SJCRH30 (cell line): ENCODE results near the gene GJA10. TPM values are rescaled to one million over a fixed set of nuclear protein-coding genes. Genes with fewer than 3 reads are reported as not detected.
A peak's percentile ranks its signal among the peaks of the same experiment; 100 is the strongest.
"Not testable (repeated sequence)": the region's sequence is repeated elsewhere in the genome, so short reads cannot be mapped to it uniquely, and the experiment has no call there.

Experiments used
- DNase-seq, 2 experiments: peaks; one replicate each; pipeline ENCODE4 v3.0.0-alpha.2; 2015 to 2020
- H3K27ac ChIP-seq: fragments of 250-450 bp; sonication (Bioruptor Pico); 2 replicates; pipeline ENCODE4 v1.5.1; 2020; ENCODE audit warnings: mild to moderate bottlenecking, moderate library complexity
- H3K27me3 ChIP-seq: fragments of 250-450 bp; sonication (Bioruptor Pico); 2 replicates; pipeline ENCODE4 v1.5.1; 2020; ENCODE audit warnings: mild to moderate bottlenecking, moderate library complexity
- H3K36me3 ChIP-seq: fragments of 250-450 bp; sonication (Bioruptor Pico); 2 replicates; pipeline ENCODE4 v1.5.1; 2020; ENCODE audit warnings: mild to moderate bottlenecking, moderate library complexity
- H3K4me1 ChIP-seq: fragments of 250-450 bp; sonication (Bioruptor Pico); 2 replicates; pipeline ENCODE4 v1.5.1; 2020; ENCODE audit warnings: mild to moderate bottlenecking, moderate library complexity
- H3K4me3 ChIP-seq: fragments of 250-450 bp; sonication (Bioruptor Pico); 2 replicates; pipeline ENCODE4 v1.5.1; 2020; ENCODE audit warnings: mild to moderate bottlenecking, moderate library complexity
- H3K9me3 ChIP-seq: fragments of 250-450 bp; sonication (Bioruptor Pico); replicated peaks from 2 replicates; pipeline ENCODE4 v1.5.1; 2020; ENCODE audit warnings: mild to moderate bottlenecking, moderate library complexity
- total RNA-seq: library from RNA; depleted of rRNA; stranded (reverse); fragments of >200 nt; shearing (Covaris generic); gene quantifications from 2 replicates; pipeline ENCODE4 v1.2.3, GENCODE V29; 2014

Gene GJA10
- total RNA-seq, 1 experiment from 2014 or later, result not detected

DNA sequence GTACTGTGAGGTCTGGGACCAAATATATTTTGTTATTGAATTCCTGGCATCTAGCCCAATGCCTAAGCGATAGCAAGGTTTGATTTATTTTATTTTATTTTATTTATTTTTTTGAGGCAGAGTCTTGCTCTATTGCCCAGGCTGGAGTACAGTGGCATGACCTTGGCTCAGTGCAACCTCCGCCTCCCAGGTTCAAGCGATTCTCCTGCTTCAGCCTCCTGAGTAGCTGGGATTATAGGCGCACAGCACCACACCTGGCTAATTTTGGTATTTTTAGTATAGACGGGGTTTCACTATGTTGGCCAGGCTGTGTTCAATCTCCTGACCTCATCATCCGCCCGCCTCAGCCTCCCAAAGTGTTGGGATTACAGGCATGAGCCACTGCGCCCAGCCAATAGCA, 1.7 kb upstream of the GJA10 start:
- H3K27me3 ChIP-seq, H3K27ac ChIP-seq, H3K4me1 ChIP-seq, H3K36me3 ChIP-seq, H3K9me3 ChIP-seq, DNase-seq, H3K4me3 ChIP-seq: not testable (repeated sequence)

DNA sequence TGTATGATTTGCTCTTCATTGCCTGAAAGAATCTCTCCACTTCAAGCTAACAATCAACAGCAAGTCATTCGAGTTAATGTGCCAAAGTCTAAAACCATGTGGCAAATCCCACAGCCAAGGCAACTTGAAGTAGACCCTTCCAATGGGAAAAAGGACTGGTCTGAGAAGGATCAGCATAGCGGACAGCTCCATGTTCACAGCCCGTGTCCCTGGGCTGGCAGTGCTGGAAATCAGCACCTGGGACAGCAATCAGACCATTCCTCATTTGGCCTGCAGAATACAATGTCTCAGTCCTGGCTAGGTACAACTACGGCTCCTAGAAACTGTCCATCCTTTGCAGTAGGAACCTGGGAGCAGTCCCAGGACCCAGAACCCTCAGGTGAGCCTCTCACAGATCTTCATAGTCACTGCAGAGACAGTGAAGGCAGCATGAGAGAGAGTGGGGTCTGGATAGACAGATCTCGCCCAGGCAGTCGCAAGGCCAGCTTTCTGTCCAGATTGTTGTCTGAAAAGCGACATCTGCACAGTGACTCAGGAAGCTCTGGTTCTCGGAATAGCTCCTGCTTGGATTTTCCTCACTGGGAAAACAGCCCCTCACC, 1.1 kb downstream of the GJA10 start:
- no peaks in the 10 kb centered on the region for H3K4me1 ChIP-seq
- H3K9me3 ChIP-seq, result no peaks in the 10 kb centered on the region
- H3K27me3 ChIP-seq, result peaks cover 3% of the 10 kb centered on the region; the same call in 1 of the 2 replicates
- H3K27ac ChIP-seq, result no peak overlapping the region
- no peak overlapping the region for H3K4me3 ChIP-seq
- no peaks in the 10 kb centered on the region for H3K36me3 ChIP-seq
- peak; percentile 62 to 77 for DNase-seq

DNA sequence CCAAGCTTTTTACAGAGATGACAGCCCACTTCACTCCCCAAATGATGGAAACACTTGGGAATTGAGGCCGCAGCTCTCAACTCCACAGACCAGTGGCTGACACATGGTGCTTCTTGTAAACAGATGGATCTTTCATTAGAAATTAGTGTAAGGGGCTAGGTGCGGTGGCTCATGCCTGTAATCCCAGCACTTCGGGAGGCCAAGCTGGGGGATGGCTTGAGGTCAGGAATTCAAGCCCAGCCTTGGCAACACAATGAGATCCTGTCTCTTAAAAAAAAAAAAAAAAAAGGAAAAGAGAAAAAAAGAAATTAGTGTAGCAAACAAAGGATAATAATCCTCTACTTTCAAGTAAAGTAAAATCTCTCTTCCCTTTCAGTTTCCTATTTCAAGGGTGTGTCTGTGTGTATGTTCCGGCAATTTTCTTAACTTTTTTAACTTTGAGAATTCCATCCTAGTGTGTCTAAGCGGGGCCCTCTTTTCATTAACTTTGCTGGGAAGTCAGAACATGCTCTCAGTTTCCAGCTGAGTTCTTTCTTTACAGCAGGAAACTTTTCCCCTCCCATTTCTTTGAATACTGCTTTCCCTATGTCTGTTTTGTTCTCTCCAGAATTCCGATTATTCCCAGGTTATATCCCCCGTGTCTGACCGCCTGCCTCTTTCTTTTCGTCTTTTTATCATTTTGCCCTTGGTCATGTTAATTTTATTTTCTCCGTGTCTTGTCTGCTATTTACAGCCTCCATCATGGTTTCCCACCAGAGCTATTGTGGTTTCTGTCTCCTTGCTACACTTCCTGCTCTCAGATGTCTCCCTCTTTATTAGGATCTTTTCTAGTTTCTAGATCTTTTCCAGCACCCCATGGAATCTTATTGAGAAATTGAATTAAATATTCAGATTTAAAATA, 16.0 kb downstream of the GJA10 start:
- not testable (repeated sequence) for H3K36me3 ChIP-seq, DNase-seq, H3K4me3 ChIP-seq, H3K4me1 ChIP-seq, H3K9me3 ChIP-seq, H3K27ac ChIP-seq, H3K27me3 ChIP-seq

DNA sequence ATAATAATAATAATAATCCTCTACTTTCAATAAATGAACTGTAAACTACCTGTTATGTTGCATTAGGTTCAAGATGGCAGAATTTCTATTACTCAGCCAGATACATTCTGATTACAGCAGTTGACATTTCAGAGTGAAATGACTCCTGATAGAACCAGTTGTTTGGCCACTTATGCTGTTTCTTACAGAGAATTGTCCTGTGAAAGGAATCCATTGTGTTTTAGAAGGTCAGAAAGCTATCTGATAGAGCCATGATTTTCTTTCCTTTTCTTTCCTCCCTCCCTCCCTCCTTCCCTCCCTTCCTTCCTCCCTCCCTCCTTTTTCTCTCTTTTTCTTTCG, 16.6 kb downstream of the GJA10 start:
- Histone ChIP-seq H3K27ac (no peak overlapping the region), H3K27me3 (no peaks in the 10 kb centered on the region), H3K4me3 (no peak overlapping the region), H3K36me3 (no peaks in the 10 kb centered on the region), H3K9me3 (no peaks in the 10 kb centered on the region), H3K4me1 (no peaks in the 10 kb centered on the region)
- DNase-seq, result no peak

DNA sequence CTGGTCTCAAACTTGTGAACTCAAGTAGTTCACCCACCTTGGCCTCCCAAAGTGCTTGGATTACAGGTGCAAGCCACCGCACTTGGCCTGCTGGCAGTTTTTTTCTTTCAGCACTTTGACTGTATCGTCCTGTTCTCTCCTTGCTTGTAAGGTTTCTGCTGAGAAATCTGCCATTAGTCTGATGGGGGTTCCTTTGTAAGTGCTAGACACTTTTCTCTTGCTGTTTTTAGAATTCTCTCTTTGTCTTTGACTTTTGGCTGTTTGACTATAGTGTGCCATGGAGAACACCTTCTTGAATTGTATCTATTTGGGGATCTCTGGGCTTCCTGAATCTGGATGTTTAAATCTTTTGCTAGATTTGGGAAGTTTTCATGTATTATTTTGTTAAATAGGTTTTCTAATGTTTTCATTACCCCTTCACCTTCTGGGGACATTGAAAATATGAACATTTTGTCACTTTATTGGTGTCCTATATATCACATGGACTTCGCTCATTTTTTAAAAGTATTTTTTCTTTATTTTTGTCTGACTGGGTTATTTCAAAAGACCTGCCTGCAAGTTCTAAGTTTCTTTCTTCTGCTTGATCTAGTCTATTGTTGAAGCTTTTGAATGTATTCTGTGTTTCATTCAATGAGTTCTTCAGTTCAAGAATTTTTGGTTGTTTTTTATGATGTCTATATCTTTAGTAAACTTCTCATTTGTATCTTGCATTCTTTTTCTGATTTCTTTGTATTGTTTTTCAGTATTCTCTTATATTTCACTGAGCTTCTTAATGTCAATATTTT, 22.1 kb downstream of the GJA10 start:
- H3K36me3 ChIP-seq, result no peaks in the 10 kb centered on the region
- H3K4me3 ChIP-seq, result no peak overlapping the region

DNA sequence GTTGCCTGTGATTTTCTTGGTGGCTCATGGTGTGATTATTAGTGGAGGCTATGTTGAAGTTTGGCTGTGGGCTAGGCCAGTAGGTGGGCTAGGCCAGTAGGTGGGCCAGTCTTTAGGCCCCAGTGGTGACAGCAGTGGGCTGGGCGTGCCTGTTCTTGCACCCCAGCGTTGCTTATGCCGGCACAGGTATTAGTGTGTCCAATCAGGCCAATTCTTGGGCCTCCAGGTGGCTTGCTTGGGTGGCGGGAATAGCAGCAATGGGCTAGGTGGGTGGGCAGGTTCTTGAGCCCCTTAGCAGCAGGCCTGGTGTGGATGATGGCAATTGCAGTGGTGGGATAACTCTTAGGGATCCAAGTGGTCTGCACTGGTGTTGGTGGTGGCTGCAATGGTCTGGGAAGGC, 22.9 kb downstream of the GJA10 start:
- no peaks in the 10 kb centered on the region for H3K4me1 ChIP-seq
- H3K36me3 ChIP-seq, result no peaks in the 10 kb centered on the region
- H3K27ac ChIP-seq, result no peak overlapping the region
- H3K27me3 ChIP-seq, result no peaks in the 10 kb centered on the region
- DNase-seq, result no peak
- no peaks in the 10 kb centered on the region for H3K9me3 ChIP-seq
- no peak overlapping the region for H3K4me3 ChIP-seq

More for the DNA sequence above, 22.1 kb downstream of the GJA10 start:
- DNase-seq, result no peak
- no peaks in the 10 kb centered on the region for H3K27me3 ChIP-seq
- no peak overlapping the region for H3K27ac ChIP-seq
- H3K9me3 ChIP-seq, result no peaks in the 10 kb centered on the region
- H3K4me1 ChIP-seq, result no peaks in the 10 kb centered on the region

DNA sequence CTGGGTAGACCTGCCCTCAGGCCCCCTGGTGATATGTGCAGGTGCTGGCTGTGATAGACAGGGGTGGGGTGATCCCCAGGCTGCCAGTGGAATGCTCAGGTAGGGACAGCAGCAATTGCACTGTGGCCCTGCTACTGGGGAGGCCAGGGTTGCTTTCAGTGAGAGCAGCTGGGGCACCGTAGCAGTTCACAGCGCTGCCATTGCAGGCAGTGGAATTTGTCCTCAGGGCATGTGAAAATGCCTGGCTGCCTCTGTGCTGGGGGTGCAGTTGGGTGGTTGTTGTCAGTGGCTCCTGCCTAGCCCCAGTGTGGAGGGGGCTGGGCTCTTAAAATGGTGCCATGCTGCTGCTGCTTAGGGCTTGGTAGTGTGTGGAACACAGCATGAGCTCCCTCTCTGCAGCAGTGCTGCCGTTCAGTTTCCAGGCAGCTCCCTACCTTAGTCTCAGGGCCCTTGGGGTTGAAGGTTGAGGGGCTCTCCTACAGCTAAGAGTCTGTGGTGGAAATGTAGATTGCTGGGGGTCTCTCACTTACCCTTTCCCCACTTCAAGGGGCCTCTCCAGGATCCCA, 23.6 kb downstream of the GJA10 start:
- DNase-seq, result no peak
- H3K4me3 ChIP-seq, result no peak overlapping the region
- H3K4me1 ChIP-seq, result no peaks in the 10 kb centered on the region
- no peaks in the 10 kb centered on the region for H3K9me3 ChIP-seq
- no peak overlapping the region for H3K27ac ChIP-seq
- no peaks in the 10 kb centered on the region for H3K27me3 ChIP-seq
- no peaks in the 10 kb centered on the region for H3K36me3 ChIP-seq

DNA sequence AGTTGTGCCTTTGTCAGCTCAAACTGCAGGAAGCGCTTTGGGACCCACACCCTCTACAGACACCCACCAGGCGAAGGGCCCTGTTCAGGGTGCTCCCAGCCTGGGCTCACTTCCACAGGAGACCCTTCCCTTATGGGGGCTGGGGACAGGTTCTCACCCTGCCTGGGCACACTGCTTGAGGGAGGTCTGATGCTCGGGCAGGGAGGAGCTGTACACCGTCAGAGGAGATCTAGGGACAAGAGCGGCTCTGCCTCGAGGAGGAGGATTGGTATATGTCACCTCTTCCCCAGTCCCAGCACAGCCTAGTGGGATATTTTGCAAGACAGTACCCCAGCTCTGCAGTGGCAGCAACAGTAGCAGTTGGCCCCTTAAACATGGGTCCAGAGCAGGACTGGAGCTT, 26.9 kb downstream of the GJA10 start:
- no peak overlapping the region for H3K4me3 ChIP-seq
- DNase-seq, result no peak
- H3K36me3 ChIP-seq, result no peaks in the 10 kb centered on the region
- no peaks in the 10 kb centered on the region for H3K9me3 ChIP-seq
- H3K4me1 ChIP-seq, result no peaks in the 10 kb centered on the region
- H3K27me3 ChIP-seq, result no peaks in the 10 kb centered on the region
- no peak overlapping the region for H3K27ac ChIP-seq

DNA sequence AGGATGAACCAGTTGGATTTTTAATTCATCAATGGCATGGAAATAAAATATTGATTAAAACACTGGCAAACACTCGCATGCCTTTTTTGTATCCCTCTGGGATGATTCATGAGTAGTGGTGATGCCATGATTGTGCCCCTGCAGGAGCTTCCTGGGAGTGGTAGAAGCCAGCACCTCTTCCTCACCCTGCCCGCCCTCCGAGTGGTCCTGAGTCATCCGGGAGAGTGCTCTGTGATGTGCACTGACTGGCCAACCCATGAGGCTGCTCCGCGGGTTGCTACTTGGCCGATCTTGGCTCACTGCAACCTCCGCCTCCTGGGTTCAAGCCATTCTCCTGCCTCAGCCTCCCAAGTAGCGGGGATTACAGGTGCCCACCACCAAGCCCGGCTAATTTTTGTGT, 27.4 kb downstream of the GJA10 start:
- Histone ChIP-seq H3K4me3 (no peak overlapping the region), H3K36me3 (no peaks in the 10 kb centered on the region), H3K4me1 (no peaks in the 10 kb centered on the region), H3K9me3 (no peaks in the 10 kb centered on the region), H3K27me3 (no peaks in the 10 kb centered on the region), H3K27ac (no peak overlapping the region)
- DNase-seq, result no peak

DNA sequence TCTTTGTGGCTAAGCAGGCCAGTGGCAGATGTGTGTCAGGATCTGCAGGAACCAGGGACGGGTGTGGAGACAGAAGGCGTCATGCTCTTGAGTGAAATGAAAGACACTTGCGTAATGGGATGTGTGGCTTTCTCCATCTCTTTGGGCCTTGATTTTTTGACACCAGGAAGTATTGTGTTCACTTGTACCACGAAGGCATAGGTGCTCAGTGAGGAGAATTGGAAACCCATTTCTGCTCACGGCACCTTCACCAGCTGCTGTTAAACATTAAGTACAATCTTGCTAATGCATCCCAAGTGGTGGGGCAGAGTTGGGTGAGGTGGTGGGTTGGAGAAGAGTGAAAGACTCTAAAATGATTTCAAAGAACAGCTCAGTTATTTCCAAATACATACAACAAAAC, 30.0 kb downstream of the GJA10 start:
- Histone ChIP-seq H3K36me3 (no peaks in the 10 kb centered on the region), H3K4me1 (no peaks in the 10 kb centered on the region), H3K9me3 (no peaks in the 10 kb centered on the region), H3K4me3 (no peak overlapping the region), H3K27me3 (no peaks in the 10 kb centered on the region), H3K27ac (no peak overlapping the region)
- DNase-seq, result no peak

DNA sequence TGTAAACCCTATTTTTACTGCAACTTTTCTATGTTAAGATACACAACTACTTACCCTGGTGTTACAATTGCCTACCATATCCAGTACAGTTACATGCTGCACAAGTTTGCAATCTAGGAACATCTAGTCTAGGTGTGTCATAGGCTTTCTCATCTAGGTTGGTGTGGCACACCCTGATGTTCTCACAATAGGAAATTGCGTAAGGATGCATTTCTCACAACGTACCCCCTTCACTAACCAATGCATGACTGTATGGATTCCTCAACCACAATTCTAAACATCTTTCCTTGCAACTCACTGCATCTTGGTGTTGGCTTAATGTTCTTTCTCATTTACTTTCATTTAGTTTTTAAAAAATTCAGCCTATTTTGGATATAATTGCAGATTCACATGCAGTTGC, 31.6 kb downstream of the GJA10 start:
- Histone ChIP-seq H3K9me3 (no peaks in the 10 kb centered on the region), H3K27ac (no peak overlapping the region), H3K36me3 (no peaks in the 10 kb centered on the region), H3K4me3 (no peak overlapping the region), H3K4me1 (no peaks in the 10 kb centered on the region), H3K27me3 (no peaks in the 10 kb centered on the region)
- DNase-seq, result no peak

DNA sequence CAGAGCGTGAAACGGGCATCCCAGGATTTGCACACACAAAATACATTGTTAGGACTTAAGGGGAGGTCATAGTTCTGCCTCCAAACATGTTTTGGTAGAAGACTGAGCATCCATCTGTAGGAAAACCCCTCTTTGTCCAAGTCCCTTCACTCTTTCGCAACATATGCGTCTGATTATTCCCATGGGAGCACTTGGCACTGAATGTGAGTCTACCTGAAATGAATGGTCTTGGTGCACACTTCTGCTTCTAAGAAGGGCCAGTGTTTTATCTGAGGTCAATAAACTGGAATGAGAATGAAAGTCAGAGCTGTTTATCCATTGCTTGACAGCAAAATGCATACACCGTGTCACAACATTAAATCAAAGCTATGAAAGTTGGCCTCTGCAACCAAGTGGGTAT, 33.0 kb downstream of the GJA10 start:
- no peaks in the 10 kb centered on the region for H3K9me3 ChIP-seq
- no peaks in the 10 kb centered on the region for H3K27me3 ChIP-seq
- DNase-seq, result no peak
- H3K36me3 ChIP-seq, result no peaks in the 10 kb centered on the region
- no peaks in the 10 kb centered on the region for H3K4me1 ChIP-seq
- H3K27ac ChIP-seq, result no peak overlapping the region
- no peak overlapping the region for H3K4me3 ChIP-seq

DNA sequence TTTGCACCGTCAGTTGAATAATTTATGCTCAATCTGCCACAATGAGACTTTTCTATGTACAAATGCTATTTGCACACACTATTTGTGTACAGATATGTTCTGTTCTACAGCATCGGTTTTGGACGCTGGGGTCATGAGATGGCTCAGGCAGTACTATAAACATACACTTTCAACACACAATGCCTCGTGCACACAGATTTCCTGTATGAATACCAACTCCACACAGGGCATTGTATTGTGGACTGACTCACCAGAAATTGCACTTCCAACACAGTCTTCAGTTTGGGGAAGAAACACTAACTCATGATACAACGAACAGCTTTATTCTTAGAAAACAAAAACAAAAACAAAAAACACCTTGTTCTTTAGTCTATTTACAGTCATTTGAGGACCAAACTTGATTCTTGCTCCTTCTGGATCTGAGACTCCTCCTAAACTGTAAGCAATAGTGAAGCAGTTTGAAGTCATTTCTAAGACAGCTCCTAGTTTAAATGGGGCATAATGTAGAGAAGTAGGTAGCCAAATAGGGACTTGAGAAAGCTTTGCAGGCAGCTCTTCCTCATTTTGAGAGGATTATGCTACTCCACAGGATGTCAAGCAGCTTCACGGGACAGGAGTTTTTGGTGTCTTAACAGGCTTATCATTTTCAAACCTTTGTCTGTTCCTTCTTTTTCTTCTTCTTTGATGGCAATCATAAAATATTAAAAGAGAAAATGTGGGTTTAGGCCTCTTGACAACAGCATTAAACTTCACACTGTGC, 33.7 kb downstream of the GJA10 start:
- no peak overlapping the region for H3K4me3 ChIP-seq
- no peaks in the 10 kb centered on the region for H3K4me1 ChIP-seq
- no peaks in the 10 kb centered on the region for H3K36me3 ChIP-seq
- DNase-seq, result no peak
- H3K27ac ChIP-seq, result no peak overlapping the region
- H3K9me3 ChIP-seq, result no peaks in the 10 kb centered on the region
- no peaks in the 10 kb centered on the region for H3K27me3 ChIP-seq

DNA sequence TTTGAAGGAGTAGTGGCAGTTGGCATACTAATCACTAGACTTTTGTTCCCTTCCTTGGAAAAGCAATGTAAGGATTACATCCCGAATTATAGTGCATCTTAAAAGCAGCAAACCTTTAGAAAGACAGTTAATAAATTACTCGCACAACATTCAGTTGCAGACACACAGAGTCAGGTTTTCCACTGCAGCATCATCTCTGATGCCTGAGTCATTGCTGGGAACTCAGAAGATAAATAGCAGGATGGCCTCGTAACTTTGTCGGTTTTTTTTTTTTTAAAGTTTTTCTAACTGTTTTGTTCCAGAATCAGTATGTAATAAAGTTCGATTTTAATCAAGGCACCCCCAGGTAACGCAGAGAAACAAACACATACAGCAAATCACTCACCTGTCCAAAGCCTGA, 34.3 kb downstream of the GJA10 start:
- Histone ChIP-seq H3K27ac (no peak overlapping the region), H3K27me3 (no peaks in the 10 kb centered on the region), H3K9me3 (no peaks in the 10 kb centered on the region), H3K36me3 (no peaks in the 10 kb centered on the region), H3K4me1 (no peaks in the 10 kb centered on the region), H3K4me3 (no peak overlapping the region)
- no peak for DNase-seq
